Measurements from ENCODE around the gene DSG2.
"Not testable (repeated sequence)": the region's sequence is repeated elsewhere in the genome, so short reads cannot be mapped to it uniquely, and the experiment has no call there.

The DSG2 gene

GRCh38 chr18:31498574-31499524 is 872 bp downstream of the DSG2 start:
- DNase-seq: peak; percentile 23

GRCh38 chr18:31500051-31500688 is 2.2 kb downstream of the DSG2 start:
- no peak for DNase-seq

- no peak for DNase-seq
These were observed 5.0 kb downstream of the DSG2 start for GRCh38 chr18:31503011-31503410.

GRCh38 chr18:31504455-31505147 is 6.6 kb downstream of the DSG2 start:
- no peak for DNase-seq

- DNase-seq: no peak
These were observed 7.2 kb downstream of the DSG2 start for GRCh38 chr18:31505156-31505555.

- DNase-seq: no peak
These were observed 8.2 kb downstream of the DSG2 start for GRCh38 chr18:31506024-31506742.

GRCh38 chr18:31507124-31507523 is 9.1 kb downstream of the DSG2 start:
- not testable (repeated sequence) for DNase-seq

- no peak for DNase-seq
These were observed 10.8 kb downstream of the DSG2 start for GRCh38 chr18:31508781-31509180.

GRCh38 chr18:31509571-31509970 is 11.6 kb downstream of the DSG2 start:
- DNase-seq: no peak

GRCh38 chr18:31510319-31510718 is 12.3 kb downstream of the DSG2 start:
- DNase-seq: no peak

GRCh38 chr18:31511098-31511497 is 13.1 kb downstream of the DSG2 start:
- DNase-seq: no peak

- no peak for DNase-seq
These were observed 14.3 kb downstream of the DSG2 start for GRCh38 chr18:31512203-31512764.

- no peak for DNase-seq
These were observed 15.4 kb downstream of the DSG2 start for GRCh38 chr18:31513189-31513935.

- DNase-seq: no peak
These were observed 18.5 kb downstream of the DSG2 start for GRCh38 chr18:31516437-31516836.

- DNase-seq: no peak
These were observed 28.4 kb downstream of the DSG2 start for GRCh38 chr18:31526374-31526773.

- no peak for DNase-seq
These were observed 35.3 kb downstream of the DSG2 start for GRCh38 chr18:31533236-31533635.

- no peak for DNase-seq
These were observed 40.9 kb downstream of the DSG2 start for GRCh38 chr18:31538837-31539236.

- no peak for DNase-seq
These were observed 48.5 kb downstream of the DSG2 start for GRCh38 chr18:31546476-31546875.

- DNase-seq: no peak
These were observed 50.9 kb downstream of the DSG2 start for GRCh38 chr18:31548853-31549252.

- no peak for DNase-seq
These were observed 51.4 kb downstream of the DSG2 start for GRCh38 chr18:31549416-31549815.

- DNase-seq: no peak
These were observed 53.9 kb downstream of the DSG2 start for GRCh38 chr18:31551883-31552282.

Measured in right kidney (tissue), 1 donor.